Sigmoid colon (tissue), 4 donors: Measurements from ENCODE around the gene ELMO1.

Experiments
- CTCF ChIP-seq, 4 experiments: fragments of 450-650 bp in 3 of 4; fragments of 200-600 bp in 1 of 4; IDR thresholded peaks; one replicate each; pipeline ENCODE4 v1.5.1; 2016 to 2019; ENCODE audit warnings: antibody characterized with exemption in 4 of 4, mild to moderate bottlenecking in 3 of 4, moderate library complexity in 2 of 4
- EP300 ChIP-seq, 4 donors: sonication (generic); formaldehyde crosslinking; IDR thresholded peaks; one replicate each; pipeline ENCODE4 v1.6.1; 2017; ENCODE audit warnings: antibody characterized with exemption in 4 of 4
- POLR2A ChIP-seq, 2 donors: fragments of 450-650 bp; IDR thresholded peaks; one replicate each; pipeline ENCODE4 v1.6.1; 2016; ENCODE audit warnings: antibody characterized with exemption in 2 of 2, mild to moderate bottlenecking in 2 of 2, moderate library complexity in 2 of 2
- POLR2AphosphoS5 ChIP-seq, 4 donors: sonication (generic); formaldehyde crosslinking; IDR thresholded peaks; one replicate each; pipeline ENCODE4 v1.6.1; 2017; ENCODE audit warnings: antibody characterized with exemption in 4 of 4

- TF ChIP-seq CTCF (IDR thresholded peaks at IDR 0.05) (no peak), POLR2A (IDR thresholded peaks at IDR 0.05) (no peak), POLR2AphosphoS5 (IDR thresholded peaks at IDR 0.05) (no peak), EP300 (IDR thresholded peaks at IDR 0.05) (no peak)
Measured at GRCh38 chr7:37322831-37323230, 125.8 kb downstream of the ELMO1 start.
